GDM1 (cell line): ENCODE data around the gene CIAPIN1.

Source experiments
- DNase-seq: peaks from one replicate; lab custom pipeline; 2025; lab: John Stamatoyannopoulos, UW

CIAPIN1 gene

GRCh38 chr16:57476546-57477410 is 29.6 kb upstream of the CIAPIN1 start:
- no peak for DNase-seq

- peak; percentile 84 for DNase-seq
Measured at GRCh38 chr16:57475711-57476339, 28.6 kb upstream of the CIAPIN1 start.

GRCh38 chr16:57474671-57475661 is 27.8 kb upstream of the CIAPIN1 start:
- DNase-seq = no peak

- no peak for DNase-seq
Measured at GRCh38 chr16:57473906-57474305, 26.7 kb upstream of the CIAPIN1 start.

GRCh38 chr16:57473176-57473840 is 26.1 kb upstream of the CIAPIN1 start:
- no peak for DNase-seq

- no peak for DNase-seq
Measured at GRCh38 chr16:57472665-57473060, 25.5 kb upstream of the CIAPIN1 start.

- no peak for DNase-seq
Measured at GRCh38 chr16:57471852-57472664, 24.9 kb upstream of the CIAPIN1 start.

- DNase-seq = no peak
Measured at GRCh38 chr16:57471209-57471608, 24.0 kb upstream of the CIAPIN1 start.

GRCh38 chr16:57470711-57471110 is 23.5 kb upstream of the CIAPIN1 start:
- no peak for DNase-seq

GRCh38 chr16:57469917-57470470 is 22.8 kb upstream of the CIAPIN1 start:
- no peak for DNase-seq

GRCh38 chr16:57469046-57469445 is 21.9 kb upstream of the CIAPIN1 start:
- DNase-seq = no peak

GRCh38 chr16:57468346-57468745 is 21.2 kb upstream of the CIAPIN1 start:
- no peak for DNase-seq

GRCh38 chr16:57464523-57464922 is 17.3 kb upstream of the CIAPIN1 start:
- DNase-seq = no peak

- DNase-seq = no peak
Measured at GRCh38 chr16:57462978-57463362, 15.8 kb upstream of the CIAPIN1 start.

- peak; percentile 72 for DNase-seq
Measured at GRCh38 chr16:57462209-57462977, 15.2 kb upstream of the CIAPIN1 start, which contains the start of gene POLR2C. Gene POLR2C (plus strand): TSS chr16:57462679. CDS start chr16:57462725, 46 bp downstream.

GRCh38 chr16:57452021-57452420 is 4.8 kb upstream of the CIAPIN1 start:
- no peak for DNase-seq

GRCh38 chr16:57446531-57447185 is 527 bp downstream of the CIAPIN1 start:
- no peak for DNase-seq

- no peak for DNase-seq
Measured at GRCh38 chr16:57445510-57445909, 1.7 kb downstream of the CIAPIN1 start.

GRCh38 chr16:57444711-57445110 is 2.5 kb downstream of the CIAPIN1 start:
- no peak for DNase-seq
